K562 (cell line): ENCODE measurements around the gene ARL16. TPM values are rescaled to one million over a fixed set of nuclear protein-coding genes. Genes with fewer than 3 reads are reported as not detected.

Source experiments
- ATAC-seq: fragments of 200-7000 bp; cut with Tn5 transposase; 3 replicates; pipeline ENCODE4 v1.9.1; 2020; ENCODE audit warnings: moderate library complexity
- BruUV-seq: library from RNA; stranded (reverse); fragments of 400-500 nt; replicated peaks from 2 replicates; lab custom pipeline; 2021; lab: Mats Ljungman, UMichigan
- CTCF ChIA-PET: fragments of 300-600 bp; formaldehyde crosslinking; extraction: SDS; loops from one replicate; lab custom pipeline; 2021; ENCODE audit warnings: low intra/inter-chr PET ratio; lab: Yijun Ruan, JAX
- POLR2A ChIA-PET: fragments of 300-600, 350-650 bp; sonication (Branson Sonifier 250); formaldehyde crosslinking; extraction: SDS; loops from one replicate; lab custom pipeline; 2021; ENCODE audit warnings: antibody characterized with exemption, inconsistent platforms; lab: Yijun Ruan, JAX
- DNase-seq, 4 experiments: peaks; one replicate each; pipeline versions ENCODE4 v3.0.0 to v3.0.0-alpha.2; 2011 to 2018; ENCODE audit warnings: low spot score in 3 of 4, mixed read lengths in 3 of 4; ENCODE audit errors: extremely low read depth in 1 of 4
- FAIRE-seq: peaks from 2 replicates; lab custom pipeline; 2011; peaks lifted over from hg19 to GRCh38; lab: Jason Lieb, UNC
- H2AFZ ChIP-seq: 2 replicates; pipeline ENCODE4 v1.6.0; 2011; ENCODE audit warnings: low read depth, low read length, control low read depth, inconsistent platforms
- H3K27ac ChIP-seq: fragments of 200-600 bp; 3 replicates; pipeline ENCODE4 v1.8.0; 2011; ENCODE audit warnings: low read depth, mild to moderate bottlenecking, control low read depth, inconsistent platforms, low read length, moderate library complexity, mixed read lengths; ENCODE audit errors: extremely low read depth
- H3K27me3 ChIP-seq, 2 experiments: fragments of 300-600 bp in 1 of 2; 2 replicates in 1 of 2; 3 replicates in 1 of 2; pipeline versions ENCODE4 v1.6.0 to v1.8.0; 2011; ENCODE audit warnings: inconsistent platforms in 2 of 2, low read length in 2 of 2, mild to moderate bottlenecking in 1 of 2, mixed read lengths in 1 of 2, moderate library complexity in 1 of 2; ENCODE audit not compliant: control insufficient read depth in 2 of 2, insufficient read depth in 2 of 2
- H3K36me3 ChIP-seq: fragments of 300-600 bp; 3 replicates; pipeline ENCODE4 v1.8.0; 2011; ENCODE audit warnings: mild to moderate bottlenecking, low read length, inconsistent platforms; ENCODE audit not compliant: control insufficient read depth, insufficient read depth
- H3K4me1 ChIP-seq, 2 experiments: fragments of 200-600 bp in 1 of 2; replicated peaks in 1 of 2; 2 replicates in 1 of 2; 3 replicates in 1 of 2; pipeline versions ENCODE4 v1.5.1 to v1.8.0; 2011; ENCODE audit warnings: inconsistent platforms in 2 of 2, low read length in 2 of 2, mild to moderate bottlenecking in 1 of 2, mixed read lengths in 1 of 2, moderate library complexity in 1 of 2; ENCODE audit not compliant: control insufficient read depth in 2 of 2, insufficient read depth in 2 of 2
- H3K4me2 ChIP-seq: 2 replicates; pipeline ENCODE4 v1.6.1; 2011; ENCODE audit warnings: low read length, control low read depth, inconsistent platforms, mixed read lengths; ENCODE audit not compliant: insufficient read depth
- H3K4me3 ChIP-seq: fragments of 200-600 bp; sonication (generic), shearing (Covaris generic); 2 replicates; pipeline ENCODE4 v1.5.1; 2016; ENCODE audit warnings: control low read depth, inconsistent platforms
- H3K79me2 ChIP-seq: fragments of 200-600 bp; 3 replicates; pipeline ENCODE4 v1.8.0; 2011; ENCODE audit warnings: low read length, inconsistent platforms; ENCODE audit not compliant: control insufficient read depth, insufficient read depth
- H3K9ac ChIP-seq, 2 experiments: 2 replicates each; pipeline versions ENCODE4 v1.6.0 to v1.6.1; 2011; ENCODE audit warnings: low read depth in 2 of 2, low read length in 2 of 2, control low read depth in 1 of 2, inconsistent platforms in 1 of 2, mild to moderate bottlenecking in 1 of 2, mixed read lengths in 1 of 2; ENCODE audit not compliant: insufficient read depth in 1 of 2
- H3K9me1 ChIP-seq: one replicate; pipeline ENCODE4 v1.6.0; 2011; ENCODE audit warnings: inconsistent platforms, mild to moderate bottlenecking, low read length, moderate library complexity; ENCODE audit not compliant: control insufficient read depth, insufficient read depth
- H3K9me3 ChIP-seq: replicated peaks from 2 replicates; pipeline ENCODE4 v1.5.1; 2011; ENCODE audit warnings: low read depth, low read length, inconsistent platforms; ENCODE audit not compliant: control insufficient read depth, insufficient read depth
- H4K20me1 ChIP-seq: replicated peaks from 2 replicates; pipeline ENCODE4 v1.6.1; 2011; ENCODE audit warnings: low read length, inconsistent platforms, mixed read lengths; ENCODE audit not compliant: control insufficient read depth, insufficient read depth
- FOXP1 ChIP-seq: sonication (generic); formaldehyde crosslinking; IDR thresholded peaks from 2 replicates; pipeline ENCODE4 v1.8.0; 2022; ENCODE audit warnings: mild to moderate bottlenecking, missing genetic modification reagents
- HNRNPL ChIP-seq: fragments of 200-400 bp; formaldehyde crosslinking; IDR thresholded peaks from 2 replicates; pipeline ENCODE4 v1.6.1; 2017; ENCODE audit warnings: low read depth, mild to moderate bottlenecking, low read length
- IRF9 ChIP-seq: fragments of 450-650 bp; IDR thresholded peaks from 2 replicates; pipeline ENCODE4 v1.6.1; 2016; ENCODE audit warnings: missing biosample characterization, missing genetic modification characterization
- POLR2G ChIP-seq: fragments of 200-400 bp; formaldehyde crosslinking; IDR thresholded peaks from 2 replicates; pipeline ENCODE4 v1.6.1; 2017; ENCODE audit warnings: low read depth, mild to moderate bottlenecking, antibody characterized with exemption, low read length, moderate library complexity
- RBFOX2 ChIP-seq: fragments of 200-400 bp; formaldehyde crosslinking; IDR thresholded peaks from 2 replicates; pipeline ENCODE4 v1.6.1; 2017; ENCODE audit warnings: low read depth, mild to moderate bottlenecking, low read length, moderate library complexity
- SP1 ChIP-seq: sonication (generic); formaldehyde crosslinking; IDR thresholded peaks from 2 replicates; pipeline ENCODE4 v1.8.1; 2022; ENCODE audit warnings: mild to moderate bottlenecking, missing genetic modification reagents
- WGBS: fragments of 100-300 bp; shearing (Covaris generic); methylation state at CpG from one replicate; pipeline ENCODE4 v1.1.6; 2016; ENCODE audit warnings: low coverage, mixed read lengths; ENCODE audit not compliant: insufficient coverage; ENCODE audit errors: missing lambda C conversion rate; 5-methylcytosine and 5-hydroxymethylcytosine counted together
- in situ Hi-C: fragments of 300-500 bp; cut with MboI; formaldehyde crosslinking; loops from 4 replicates; pipeline ENCODE4 v1.15.0; 2018; ENCODE audit warnings: inconsistent platforms, mixed read lengths
- intact Hi-C: fragments of 100-400 bp; cut with micrococcal nuclease; formaldehyde crosslinking; loops from 2 replicates; pipeline ENCODE4 v1.14.2; 2022
- polyA plus RNA-seq, 8 experiments: library from polyadenylated mRNA; depleted of rRNA in 4 of 8; stranded (reverse) in 5 of 8; unstranded in 3 of 8; fragments of >200 nt; fragmentation: Nextera tagmentation in 2 of 8; fragmentation: Illumina TruSeq in 1 of 8; extraction: Ambion mirVana in 2 of 8; extraction: Trizol in 1 of 8; gene quantifications; 2 replicates each; pipeline versions ENCODE4 v1.2.1 to v1.2.3, GENCODE V29; 2011 to 2014; ENCODE audit warnings: inconsistent platforms in 1 of 8, missing spikeins in 1 of 8
- total RNA-seq, 7 experiments: library from RNA; depleted of rRNA in 6 of 7; stranded (reverse); fragments of >200 nt in 6 of 7; fragmentation: Illumina TruSeq in 2 of 7; extraction: Trizol in 2 of 7; gene quantifications; 2 replicates each; pipeline versions ENCODE4 v1.2.1 to v1.2.3, GENCODE V29; 2011 to 2021; ENCODE audit warnings: low replicate concordance in 1 of 7

Gene ARL16
- total and polyA plus RNA-seq, 9 of the 15 experiments (the other 6 are each of a cell fraction or from before 2014, with no cell fraction given) = 5.4 to 32.4 (median 22.6) TPM

GRCh38 chr17:81696218-81696941 lies 12.8 kb upstream of the ARL16 start:
- no peak for ATAC-seq
- no TSS peak for BruUV-seq

More at GRCh38 chr17:81696218-81696941, 12.8 kb upstream of the ARL16 start:
- H3K79me2 ChIP-seq = peaks cover 12% of the 10 kb centered on the region
- intact Hi-C loops = no loop called here
- no peaks in the 10 kb centered on the region for H3K27me3 ChIP-seq
- no peak overlapping the region for H3K4me2 ChIP-seq
- TF ChIP-seq POLR2G (peak; percentile 70), HNRNPL (peak; percentile 78; the same call in 1 of the 2 replicates), SP1 (CRISPR knock-in tag) (no peak), IRF9 (tag) (no peak), FOXP1 (CRISPR knock-in tag) (no peak), RBFOX2 (peak; percentile 57)
- H3K4me3 ChIP-seq = no peak overlapping the region
- 98% methylated on average over 31 of the region's 40 CpGs for WGBS
- no peak for FAIRE-seq
- ChIA-PET CTCF (no interaction called here), POLR2A (interaction anchor here (0.7 to 2.4 kb wide), 3 partner anchors 12 to 255 kb away, joined by 3 to 24 read pairs (median 3); partner anchors contain the start of genes ARL16 and HGS)
- in situ Hi-C loops = no loop called here
- peaks cover 6 to 52% of the 10 kb centered on the region in 2 experiments; a peak in 4 of 5 replicates for H3K4me1 ChIP-seq
- H2AFZ ChIP-seq = no peak overlapping the region
- H3K27ac ChIP-seq = no peak overlapping the region
- H3K36me3 ChIP-seq = peaks cover 96% of the 10 kb centered on the region
- no peaks in the 10 kb centered on the region for H3K9me3 ChIP-seq
- H3K9me1 ChIP-seq = no peaks in the 10 kb centered on the region
- DNase-seq = no peak
- no peak overlapping the region for H3K9ac ChIP-seq
- H4K20me1 ChIP-seq = peaks cover 8% of the 10 kb centered on the region
